ENCODE results near the gene LONP2.
A peak's percentile ranks its signal among the peaks of the same experiment; 100 is the strongest.

The LONP2 gene

GRCh38 chr16:48244080-48244862, at the start of gene LONP2:
TSS of gene LONP2 (plus strand) at chr16:48244300. CDS start at chr16:48244389, 89 bp downstream.
- peak; percentile 80 to 86 for DNase-seq (ENCODE audit: low read depth in 1 of 2, low spot score in 1 of 2)

GRCh38 chr16:48194828-48195556, 49.1 kb upstream of the LONP2 start:
- DNase-seq (ENCODE audit: low read depth in 1 of 2, low spot score in 1 of 2), result no peak

GRCh38 chr16:48197294-48197693, 46.8 kb upstream of the LONP2 start:
- DNase-seq (ENCODE audit: low read depth in 1 of 2, low spot score in 1 of 2), result no peak

- no peak for DNase-seq (ENCODE audit: low read depth in 1 of 2, low spot score in 1 of 2)
Observed at GRCh38 chr16:48201515-48202201, 42.4 kb upstream of the LONP2 start.

- DNase-seq (ENCODE audit: low read depth in 1 of 2, low spot score in 1 of 2), result no peak
Observed at GRCh38 chr16:48203974-48204824, 39.9 kb upstream of the LONP2 start.

- no peak for DNase-seq (ENCODE audit: low read depth in 1 of 2, low spot score in 1 of 2)
Observed at GRCh38 chr16:48204825-48205151, 39.3 kb upstream of the LONP2 start.

- no peak for DNase-seq (ENCODE audit: low read depth in 1 of 2, low spot score in 1 of 2)
Observed at GRCh38 chr16:48206594-48207242, 37.4 kb upstream of the LONP2 start.

GRCh38 chr16:48210747-48211146, 33.4 kb upstream of the LONP2 start:
- DNase-seq (ENCODE audit: low read depth in 1 of 2, low spot score in 1 of 2), result no peak

- DNase-seq (ENCODE audit: low read depth in 1 of 2, low spot score in 1 of 2), result no peak
Observed at GRCh38 chr16:48212033-48212432, 32.1 kb upstream of the LONP2 start.

- DNase-seq (ENCODE audit: low read depth in 1 of 2, low spot score in 1 of 2), result no peak
Observed at GRCh38 chr16:48215738-48216137, 28.4 kb upstream of the LONP2 start.

GRCh38 chr16:48217708-48218107, 26.4 kb upstream of the LONP2 start:
- DNase-seq (ENCODE audit: low read depth in 1 of 2, low spot score in 1 of 2), result no peak

- no peak for DNase-seq (ENCODE audit: low read depth in 1 of 2, low spot score in 1 of 2)
Observed at GRCh38 chr16:48218473-48218872, 25.6 kb upstream of the LONP2 start.

GRCh38 chr16:48220891-48221290, 23.2 kb upstream of the LONP2 start:
- DNase-seq (ENCODE audit: low read depth in 1 of 2, low spot score in 1 of 2), result no peak

- no peak for DNase-seq (ENCODE audit: low read depth in 1 of 2, low spot score in 1 of 2)
Observed at GRCh38 chr16:48223490-48223889, 20.6 kb upstream of the LONP2 start.

GRCh38 chr16:48225456-48225855, 18.6 kb upstream of the LONP2 start:
- no peak for DNase-seq (ENCODE audit: low read depth in 1 of 2, low spot score in 1 of 2)

GRCh38 chr16:48231727-48232492, 12.2 kb upstream of the LONP2 start:
- DNase-seq (ENCODE audit: low read depth in 1 of 2, low spot score in 1 of 2), result no peak

GRCh38 chr16:48232493-48233040, 11.5 kb upstream of the LONP2 start:
- DNase-seq (ENCODE audit: low read depth in 1 of 2, low spot score in 1 of 2), result no peak

GRCh38 chr16:48234630-48235029, 9.5 kb upstream of the LONP2 start:
- DNase-seq (ENCODE audit: low read depth in 1 of 2, low spot score in 1 of 2), result no peak

GRCh38 chr16:48235058-48235555, 9.0 kb upstream of the LONP2 start:
- DNase-seq (ENCODE audit: low read depth in 1 of 2, low spot score in 1 of 2), result no peak

All from activated T-helper 1 cell treated with anti-CD3 and anti-CD28 coated beads, Interleukin-2, amount 50 U/mL, for 16 hours (primary cell).